Spinal cord (tissue), 10 donors: ENCODE results near the gene NUDT6. TPM values are rescaled to one million over a fixed set of nuclear protein-coding genes. Genes with fewer than 3 reads are reported as not detected.
"Not testable (repeated sequence)": the region's sequence is repeated elsewhere in the genome, so short reads cannot be mapped to it uniquely, and the experiment has no call there.

ENCODE experiments used
- DNase-seq, 6 donors: peaks; one replicate each; pipeline versions ENCODE4 v3.0.0 to v3.0.0-alpha.2; 2013 to 2015; ENCODE audit warnings: low spot score in 6 of 6, low read depth in 4 of 6
- H3K27ac ChIP-seq: one replicate; pipeline ENCODE4 v1.5.1; 2013; ENCODE audit warnings: low read depth, low read length, control low read depth
- H3K27me3 ChIP-seq: one replicate; pipeline ENCODE4 v1.6.1; 2013; ENCODE audit warnings: low read length; ENCODE audit not compliant: control insufficient read depth, insufficient read depth
- H3K36me3 ChIP-seq: one replicate; pipeline ENCODE4 v1.6.1; 2013; ENCODE audit warnings: low read length; ENCODE audit not compliant: control insufficient read depth, insufficient read depth
- H3K4me1 ChIP-seq: one replicate; pipeline ENCODE4 v1.6.1; 2013; ENCODE audit warnings: low read length; ENCODE audit not compliant: control insufficient read depth, insufficient read depth
- H3K4me3 ChIP-seq: one replicate; pipeline ENCODE4 v1.5.1; 2013; ENCODE audit warnings: low read depth, low read length, control low read depth
- H3K9me3 ChIP-seq: one replicate; pipeline ENCODE4 v1.6.1; 2013; ENCODE audit warnings: low read length; ENCODE audit not compliant: control insufficient read depth, insufficient read depth
- WGBS: methylation state at CpG from one replicate; pipeline ENCODE4 v1.1.5; 2013; ENCODE audit warnings: missing lambda C conversion rate; ENCODE audit not compliant: insufficient coverage; 5-methylcytosine and 5-hydroxymethylcytosine counted together
- polyA plus RNA-seq, 2 donors: library from polyadenylated mRNA; unstranded; fragments of 120-200 nt; gene quantifications; one replicate each; pipeline ENCODE4 v1.2.1, GENCODE V29; 2013; ENCODE audit not compliant: insufficient read length in 2 of 2
- total RNA-seq, 2 donors: library from RNA; depleted of rRNA in 1 of 2; stranded (reverse); fragments of 120-200 nt in 1 of 2; fragments of >200 nt in 1 of 2; gene quantifications; one replicate each; pipeline versions ENCODE4 v1.2.3 to v1.2.4, GENCODE V29; 2013 to 2014
- donor health status: healthy.

The NUDT6 gene
- total and polyA plus RNA-seq, 4 donors: 11.1 to 12.5 (median 11.6) TPM

GRCh38 chr4:122845760-122846159 is 76.6 kb downstream of the NUDT6 start:
- WGBS: no CpG with 5 or more reads among the region's 3 CpGs
- no peak for DNase-seq
- Histone ChIP-seq H3K27ac (no peak overlapping the region), H3K4me3 (no peak overlapping the region), H3K4me1 (peaks cover 2% of the 10 kb centered on the region), H3K9me3 (no peaks in the 10 kb centered on the region), H3K27me3 (no peaks in the 10 kb centered on the region), H3K36me3 (no peaks in the 10 kb centered on the region)

- H3K9me3 ChIP-seq: no peaks in the 10 kb centered on the region
- no peaks in the 10 kb centered on the region for H3K36me3 ChIP-seq
- no peak overlapping the region for H3K4me3 ChIP-seq
- H3K4me1 ChIP-seq: peaks cover 2% of the 10 kb centered on the region
- no peak for DNase-seq
- 82% methylated on average over 3 of the region's 3 CpGs for WGBS
- no peaks in the 10 kb centered on the region for H3K27me3 ChIP-seq
- H3K27ac ChIP-seq: no peak overlapping the region
Observed at GRCh38 chr4:122845066-122845465, 77.3 kb downstream of the NUDT6 start.

- not testable (repeated sequence) for H3K36me3 ChIP-seq, H3K4me3 ChIP-seq, H3K4me1 ChIP-seq, H3K27ac ChIP-seq, H3K27me3 ChIP-seq, DNase-seq, H3K9me3 ChIP-seq
- WGBS: 100% methylated on average over 1 of the region's 1 CpG
Observed at GRCh38 chr4:122844391-122844790, 78.0 kb downstream of the NUDT6 start.

DNA sequence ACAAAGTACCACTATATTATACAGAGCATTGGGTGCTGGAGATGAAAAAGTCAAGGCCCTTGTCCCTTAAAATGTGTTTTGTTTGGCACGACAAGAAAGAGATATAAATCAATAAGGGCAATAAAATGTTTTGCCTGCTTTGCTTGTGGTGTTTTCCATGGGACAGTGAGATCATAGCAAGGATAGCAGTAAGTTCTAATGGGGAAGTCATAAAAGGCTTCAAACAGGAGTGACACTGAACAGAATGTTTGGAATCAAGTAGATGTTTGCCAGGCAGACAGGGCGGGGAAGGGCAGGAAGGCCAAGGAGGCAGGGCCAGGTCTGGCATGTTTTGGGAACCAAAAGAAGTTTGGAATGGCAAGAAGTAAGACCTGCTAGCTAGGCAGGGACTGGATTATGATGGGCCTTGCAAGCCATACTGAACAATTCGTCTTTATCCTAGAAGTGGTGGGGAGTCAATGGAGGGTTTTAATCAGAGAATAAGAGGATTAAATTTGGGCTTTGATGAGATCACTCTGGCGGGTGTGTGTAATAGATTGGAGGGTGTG is 79.3 kb downstream of the NUDT6 start:
- H3K36me3 ChIP-seq: no peaks in the 10 kb centered on the region
- no peak for DNase-seq
- H3K4me1 ChIP-seq: peaks cover 2% of the 10 kb centered on the region
- WGBS: 83% methylated on average over 4 of the region's 4 CpGs
- no peaks in the 10 kb centered on the region for H3K27me3 ChIP-seq
- H3K4me3 ChIP-seq: no peak overlapping the region
- no peaks in the 10 kb centered on the region for H3K9me3 ChIP-seq
- H3K27ac ChIP-seq: no peak overlapping the region

Other genes starting within 250 kb of the NUDT6 start
- 1 to 10 TPM; 9.8 TPM for gene BBS12, start 189.9 kb downstream of the NUDT6 start, total RNA-seq
- gene BBS12, start 189.9 kb downstream of the NUDT6 start, polyA plus RNA-seq: 1 to 10 TPM; 5.3 to 5.7 TPM
- 10 to 100 TPM; 16.6 to 38.1 TPM for gene FGF2, start 95.8 kb downstream of the NUDT6 start, total RNA-seq
- gene FGF2, start 95.8 kb downstream of the NUDT6 start, polyA plus RNA-seq: 10 to 100 TPM; 11.9 to 18.1 TPM